GM21526 (cell line): Measurements from ENCODE around the gene DHX8.
"Not testable (repeated sequence)": the region's sequence is repeated elsewhere in the genome, so short reads cannot be mapped to it uniquely, and the experiment has no call there.

ENCODE experiments used
- ATAC-seq: cut with Tn5 transposase; IDR thresholded peaks from one replicate; pipeline ENCODE4 v1.9.1; 2021; ENCODE audit warnings: moderate library complexity; ENCODE audit not compliant: unreplicated experiment, low FRiP score

Gene DHX8

DNA sequence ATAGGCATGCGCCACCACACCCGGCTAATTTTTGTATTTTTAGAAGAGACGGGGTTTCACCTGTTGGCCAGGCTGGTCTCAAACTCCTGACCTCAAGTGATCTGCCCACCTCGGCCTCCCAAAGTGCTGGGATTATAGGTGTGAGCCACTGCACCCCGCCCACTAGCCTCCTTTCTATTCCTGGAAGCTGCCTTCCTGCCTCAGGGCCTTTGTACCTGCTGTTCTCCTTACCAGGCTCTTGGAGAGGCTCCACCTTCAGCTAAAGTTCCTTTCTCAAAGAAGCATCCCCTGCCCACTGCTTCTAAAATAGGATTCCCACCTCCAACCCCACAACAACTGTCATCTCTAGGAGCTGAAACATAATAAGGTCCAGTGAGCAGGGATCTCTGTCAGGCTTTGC lies 23.9 kb upstream of the DHX8 start:
- not testable (repeated sequence) for ATAC-seq

- no peak for ATAC-seq
These were observed 22.6 kb upstream of the DHX8 start for GRCh38 chr17:43461185-43461584.

- not testable (repeated sequence) for ATAC-seq
These were observed 21.2 kb upstream of the DHX8 start for GRCh38 chr17:43462569-43462968.

- no peak for ATAC-seq
These were observed 20.5 kb upstream of the DHX8 start for GRCh38 chr17:43463241-43463640.

DNA sequence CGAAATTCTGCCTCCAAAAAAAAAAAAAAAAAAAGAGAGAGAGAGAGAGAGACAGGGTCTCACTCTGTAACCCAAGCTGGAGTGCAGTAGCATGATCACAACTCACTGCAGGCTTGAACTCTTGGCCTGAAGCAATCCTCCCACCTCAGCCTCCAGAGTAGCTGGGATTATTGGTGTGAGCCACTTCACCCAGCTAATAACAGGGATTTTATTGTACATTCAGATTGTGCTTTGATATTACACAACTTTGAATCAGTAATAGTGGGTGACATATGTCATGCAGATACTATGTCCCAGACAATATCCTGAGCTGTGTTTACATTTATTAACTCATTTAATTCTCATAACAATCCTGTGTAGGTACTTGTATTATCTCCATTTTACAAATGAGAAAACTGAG lies 19.7 kb upstream of the DHX8 start:
- no peak for ATAC-seq

GRCh38 chr17:43465049-43465448 lies 18.7 kb upstream of the DHX8 start:
- ATAC-seq = no peak

DNA sequence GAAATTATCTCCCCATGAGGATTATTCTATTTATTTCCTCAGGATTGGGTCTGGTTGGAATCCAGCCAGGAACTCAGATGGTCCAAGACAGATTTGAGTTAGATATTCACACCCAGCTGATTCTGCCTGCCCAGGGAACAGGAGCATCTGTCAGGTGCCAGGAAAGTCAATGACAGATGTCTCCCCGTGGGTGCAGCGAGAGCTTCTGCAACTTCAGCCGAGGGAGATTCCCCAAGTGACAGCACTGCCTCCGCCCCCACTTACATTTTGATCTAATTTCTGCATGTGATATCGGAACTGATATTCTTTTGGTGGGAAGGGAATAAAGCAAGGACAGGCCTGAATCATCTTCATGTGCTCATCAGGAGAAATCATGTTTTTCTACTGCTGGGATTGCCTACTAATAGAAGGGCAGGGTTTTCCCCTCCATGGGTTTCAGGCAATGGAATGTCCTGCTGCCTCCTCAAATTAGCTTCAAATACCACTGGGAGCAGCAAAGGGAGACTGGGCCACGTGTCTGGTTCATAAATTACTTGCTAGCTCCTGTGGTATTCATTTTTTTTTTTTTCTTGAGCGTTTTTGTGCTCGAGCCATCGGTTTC lies 15.7 kb upstream of the DHX8 start:
- ATAC-seq = no peak

GRCh38 chr17:43468691-43469139 lies 15.1 kb upstream of the DHX8 start:
- no peak for ATAC-seq

- no peak for ATAC-seq
These were observed 14.6 kb upstream of the DHX8 start for GRCh38 chr17:43469145-43469544.

DNA sequence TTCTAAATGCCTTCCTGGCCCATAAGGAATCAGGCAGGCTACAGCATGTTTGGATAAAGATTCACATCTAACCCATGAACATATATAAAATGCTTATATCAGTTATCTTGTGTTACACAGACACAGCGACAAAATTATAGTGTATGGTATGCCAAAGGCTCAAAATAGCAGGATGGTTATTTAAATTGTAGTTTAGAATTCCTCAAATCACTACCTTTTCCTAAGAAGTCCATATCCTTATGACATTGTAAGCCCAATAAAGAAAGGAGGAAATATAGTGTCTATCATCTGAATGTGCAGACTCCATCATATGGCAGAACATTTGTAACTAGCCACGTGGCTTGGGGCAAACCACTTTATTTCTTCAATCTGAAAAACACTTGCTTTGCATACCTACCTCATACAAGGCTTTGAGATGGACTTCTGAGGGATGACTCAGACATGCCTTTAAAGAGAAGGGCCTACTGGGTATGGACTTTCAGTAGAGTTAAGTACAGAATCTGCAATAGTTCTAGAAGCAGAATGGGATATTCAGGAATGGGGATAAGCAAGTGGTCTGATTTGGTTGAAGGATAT lies 12.1 kb upstream of the DHX8 start:
- ATAC-seq = no peak

DNA sequence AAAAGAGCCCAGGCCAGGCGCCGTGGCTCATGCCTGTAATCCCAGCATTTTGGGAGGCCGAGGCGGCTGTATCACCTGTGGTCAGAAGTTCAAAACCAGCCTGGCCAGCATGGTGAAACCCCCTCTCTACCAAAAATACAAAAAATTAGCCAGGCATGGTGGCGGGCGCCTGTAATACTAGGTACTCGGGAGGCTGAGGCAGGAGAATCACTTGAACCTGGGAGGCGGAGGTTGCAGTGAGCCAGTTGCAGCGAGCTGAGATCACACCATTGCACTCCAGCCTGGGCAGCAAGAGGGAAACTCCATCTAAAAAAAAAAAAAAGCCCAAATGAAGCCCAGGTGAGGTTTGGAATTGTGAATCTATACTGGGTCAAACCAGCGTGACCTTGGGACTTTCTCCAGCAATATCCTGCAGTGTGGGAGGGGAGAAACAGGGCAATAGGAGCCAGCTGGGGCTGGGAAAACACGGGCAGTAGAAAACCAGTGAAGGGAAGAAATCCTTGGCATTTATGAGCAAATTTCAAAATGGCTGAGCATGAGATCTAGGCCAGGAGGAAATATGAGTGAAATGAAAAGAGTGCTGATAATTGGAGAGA lies 8.2 kb upstream of the DHX8 start:
- ATAC-seq = no peak

GRCh38 chr17:43476306-43476705 lies 7.5 kb upstream of the DHX8 start:
- ATAC-seq = not testable (repeated sequence)

DNA sequence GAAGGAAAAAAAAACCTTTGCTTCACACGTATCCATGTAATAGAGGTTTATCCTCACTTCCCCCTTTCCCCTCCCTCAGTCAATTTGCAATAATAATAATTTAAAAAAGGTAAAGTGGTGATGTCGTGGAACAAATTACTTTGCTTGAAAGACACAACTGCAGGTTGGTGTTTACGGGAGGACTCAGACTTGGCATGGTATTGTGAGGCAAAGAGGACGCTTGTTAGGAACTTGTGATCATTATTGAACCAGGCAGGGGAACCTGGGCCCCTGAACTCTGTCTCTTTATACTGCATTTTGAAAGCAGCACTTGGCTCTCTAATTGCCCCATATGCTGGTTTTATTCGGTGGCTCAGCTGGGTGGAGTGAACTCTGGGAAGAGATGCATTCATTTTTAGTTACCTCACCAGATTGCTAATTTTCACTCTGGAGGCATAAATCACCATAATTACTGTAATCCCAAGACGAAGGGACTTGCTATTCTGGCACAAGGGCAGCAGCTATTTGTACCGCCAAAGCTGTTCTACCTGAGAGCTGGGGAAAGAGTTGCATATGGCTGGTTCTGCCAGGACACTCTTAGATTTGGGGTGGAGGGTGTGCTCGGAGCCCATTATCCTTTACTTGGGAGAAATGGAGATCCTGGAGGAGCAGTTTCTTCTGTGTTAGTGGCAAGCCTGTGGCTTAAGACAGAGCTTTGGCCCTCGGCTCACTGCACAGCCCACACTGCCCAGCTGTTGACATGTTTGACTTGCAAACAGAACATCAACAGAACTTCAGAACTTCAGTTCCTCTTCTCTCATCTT lies 5.7 kb upstream of the DHX8 start:
- ATAC-seq = no peak

- ATAC-seq = no peak
These were observed 3.8 kb upstream of the DHX8 start for GRCh38 chr17:43479948-43480347.

- ATAC-seq = no peak
These were observed 1.4 kb upstream of the DHX8 start for GRCh38 chr17:43482103-43483012.

- no peak for ATAC-seq
These were observed 6.8 kb downstream of the DHX8 start for GRCh38 chr17:43490621-43491020.

- ATAC-seq = not testable (repeated sequence)
These were observed 25.7 kb downstream of the DHX8 start for GRCh38 chr17:43509440-43509839.

GRCh38 chr17:43511199-43511598 lies 27.4 kb downstream of the DHX8 start:
- not testable (repeated sequence) for ATAC-seq

DNA sequence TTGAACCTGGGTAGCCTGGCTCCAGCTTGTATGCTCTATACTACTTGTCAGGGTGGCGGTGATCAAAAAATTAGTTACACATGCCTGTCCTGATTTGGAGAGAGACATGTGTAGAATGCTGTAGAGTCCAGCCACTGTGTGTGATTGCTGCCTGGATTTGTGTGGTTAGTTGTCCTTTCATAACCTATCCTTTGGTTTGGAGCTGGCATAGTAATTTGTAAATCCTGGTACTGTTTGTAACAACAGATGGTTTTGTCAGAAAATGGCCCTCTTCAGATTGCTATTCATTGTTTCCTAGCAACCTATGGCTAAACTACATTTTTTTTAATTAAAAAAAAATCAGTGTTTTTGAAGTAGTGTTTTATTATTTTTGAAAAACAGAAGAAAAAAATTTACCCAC lies 31.9 kb downstream of the DHX8 start:
- no peak for ATAC-seq

DNA sequence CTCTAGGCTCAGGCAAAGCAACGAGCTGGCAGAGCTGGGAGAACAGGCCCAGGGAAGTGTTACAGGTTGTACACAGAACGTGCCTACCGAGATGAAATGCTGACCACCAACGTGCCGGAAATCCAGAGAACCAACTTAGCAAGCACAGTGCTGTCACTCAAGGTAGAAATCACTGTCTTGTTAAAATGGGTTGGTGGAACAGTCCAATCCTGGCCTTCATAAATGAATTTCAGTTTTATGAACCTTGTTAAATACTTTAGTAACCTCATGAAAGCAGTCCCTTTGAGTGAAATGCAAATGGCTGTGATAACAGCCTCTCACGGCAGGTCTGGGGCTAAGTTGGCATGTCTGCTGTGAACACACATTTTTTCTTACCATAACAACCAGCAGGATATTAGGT lies 33.4 kb downstream of the DHX8 start:
- ATAC-seq = no peak
